HG03196 (cell line): ENCODE measurements around the gene CHPT1.
"Not testable (repeated sequence)": the region's sequence is repeated elsewhere in the genome, so short reads cannot be mapped to it uniquely, and the experiment has no call there.

Experiments
- ATAC-seq: cut with Tn5 transposase; IDR thresholded peaks from one replicate; pipeline ENCODE4 v1.9.1; 2021; ENCODE audit not compliant: unreplicated experiment

CHPT1 gene

DNA sequence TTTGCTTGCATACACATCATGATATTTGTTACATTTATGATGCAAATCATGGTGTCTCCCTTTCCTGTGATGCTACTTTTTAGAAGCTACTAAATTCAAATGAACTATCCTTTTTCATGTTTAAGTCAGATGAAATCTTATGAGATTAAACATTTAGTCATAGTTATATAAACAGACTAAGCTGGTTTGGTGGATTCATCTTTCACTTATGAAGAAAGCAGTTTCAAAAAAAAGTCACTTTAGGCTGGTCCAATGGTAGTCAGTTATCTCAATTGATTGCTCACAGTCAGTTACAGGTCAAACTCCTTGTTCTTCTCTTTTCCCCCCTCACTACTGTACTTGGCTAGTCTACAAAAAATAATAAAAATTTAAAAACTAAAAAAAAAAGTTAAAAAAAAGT is 22.1 kb downstream of the CHPT1 start:
- ATAC-seq = no peak

DNA sequence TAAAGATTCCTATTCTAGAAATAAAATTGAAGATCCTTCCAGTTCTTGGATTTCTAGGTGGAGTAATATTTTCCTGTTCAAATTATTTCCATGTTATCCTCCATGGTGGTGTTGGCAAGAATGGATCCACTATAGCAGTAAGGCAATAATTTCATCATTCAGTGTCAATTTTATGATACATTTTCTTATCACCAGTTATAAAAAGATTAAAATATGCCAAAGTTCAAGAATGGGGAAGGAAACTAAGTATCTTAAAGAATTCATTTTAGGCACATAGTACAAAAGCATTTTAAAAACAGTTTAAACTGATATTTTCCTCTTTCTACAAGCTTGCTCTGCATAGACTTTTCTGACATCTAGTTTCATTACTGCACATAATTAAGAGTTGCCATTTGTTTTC is 22.7 kb downstream of the CHPT1 start:
- ATAC-seq = no peak

DNA sequence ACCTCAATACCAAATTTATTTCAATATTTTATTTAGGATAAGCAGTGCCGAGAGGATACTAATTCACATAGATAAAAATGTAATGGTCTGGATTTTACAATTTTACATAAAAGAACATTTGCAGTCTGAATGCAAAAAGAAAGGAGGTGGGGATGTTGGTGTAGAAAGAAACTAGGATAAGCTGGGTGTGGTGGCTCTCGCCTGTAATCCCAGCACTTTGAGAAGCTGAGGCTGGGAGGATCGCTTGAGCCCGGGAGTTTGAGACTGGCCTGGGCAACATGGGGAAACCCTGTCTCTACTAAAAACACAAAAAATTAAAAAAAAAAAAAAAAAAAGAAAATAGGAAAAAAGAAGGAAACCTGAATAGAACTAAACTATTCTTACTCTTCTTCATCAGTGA is 25.0 kb downstream of the CHPT1 start:
- no peak for ATAC-seq

DNA sequence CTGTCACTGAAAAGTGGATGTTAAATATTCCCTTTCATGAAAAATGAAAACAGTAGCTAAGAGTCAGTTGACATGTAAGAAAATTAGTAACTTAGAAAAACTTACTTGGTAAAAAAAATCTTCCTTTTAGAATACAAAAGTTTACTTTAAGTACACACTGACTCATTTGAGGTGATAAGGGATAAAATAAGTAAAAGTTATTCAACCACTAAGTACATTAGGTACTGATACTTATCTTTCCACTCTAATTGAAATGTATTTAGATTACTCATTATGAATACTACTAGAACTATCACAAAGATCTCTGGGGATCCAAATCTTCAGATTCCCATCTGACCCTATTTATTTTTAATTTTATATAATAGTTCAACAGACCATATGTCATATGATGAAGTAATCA is 29.7 kb downstream of the CHPT1 start:
- no peak for ATAC-seq

DNA sequence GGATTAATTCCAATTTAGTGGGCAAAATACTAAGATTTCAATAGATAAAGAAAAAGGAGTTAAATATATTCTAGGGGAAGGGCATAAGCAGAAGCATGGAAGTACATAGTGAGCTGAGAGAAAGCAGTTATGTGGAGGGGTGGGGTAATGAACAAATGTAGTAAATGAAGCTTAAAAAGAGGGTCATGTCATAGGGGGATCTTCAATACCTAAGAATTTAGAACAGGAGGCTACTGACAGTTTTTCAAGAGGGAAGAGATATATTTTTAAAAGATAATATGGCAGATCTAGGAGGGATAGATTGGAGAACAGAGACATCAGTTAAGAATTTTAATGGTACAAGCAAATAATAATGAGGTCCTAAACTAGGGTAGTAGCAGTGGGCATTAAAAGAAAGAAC is 32.4 kb downstream of the CHPT1 start:
- ATAC-seq = no peak

DNA sequence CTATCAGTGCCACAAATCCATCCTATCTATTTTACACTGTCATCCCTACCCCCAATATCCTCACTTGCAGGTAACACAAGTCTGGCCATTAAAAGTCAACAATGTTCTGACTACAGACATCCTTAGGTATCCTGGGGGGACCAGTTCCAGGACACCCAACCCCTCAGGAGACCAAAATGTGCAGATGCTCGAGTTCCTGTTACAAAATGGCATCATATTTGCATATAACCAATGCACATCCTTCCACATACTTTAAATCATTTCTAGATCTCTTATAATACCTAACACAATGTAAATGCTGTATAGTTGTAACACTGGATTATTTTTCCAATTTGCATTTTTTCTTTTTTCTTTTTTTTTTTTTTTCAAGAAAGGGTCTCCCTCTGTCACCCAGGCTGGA is 34.9 kb downstream of the CHPT1 start:
- no peak for ATAC-seq

DNA sequence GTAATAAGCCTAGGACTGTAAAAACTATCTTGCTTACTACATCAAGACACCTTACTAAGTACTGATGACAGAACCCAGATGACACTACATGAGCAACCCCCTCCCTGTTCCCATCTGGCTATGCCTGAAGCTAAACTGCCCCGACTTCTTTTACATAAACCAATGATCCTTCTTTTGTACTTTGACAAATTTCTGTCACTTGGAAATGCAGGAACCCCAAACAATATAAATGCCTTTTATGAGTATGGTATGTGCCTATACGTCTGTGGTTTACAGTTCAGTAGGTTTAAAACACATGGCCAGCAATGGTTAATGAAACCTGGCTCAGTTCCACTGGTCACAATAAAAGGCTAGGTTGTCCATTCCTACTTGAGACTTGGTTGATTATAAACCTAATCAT is 35.7 kb downstream of the CHPT1 start:
- ATAC-seq = no peak

DNA sequence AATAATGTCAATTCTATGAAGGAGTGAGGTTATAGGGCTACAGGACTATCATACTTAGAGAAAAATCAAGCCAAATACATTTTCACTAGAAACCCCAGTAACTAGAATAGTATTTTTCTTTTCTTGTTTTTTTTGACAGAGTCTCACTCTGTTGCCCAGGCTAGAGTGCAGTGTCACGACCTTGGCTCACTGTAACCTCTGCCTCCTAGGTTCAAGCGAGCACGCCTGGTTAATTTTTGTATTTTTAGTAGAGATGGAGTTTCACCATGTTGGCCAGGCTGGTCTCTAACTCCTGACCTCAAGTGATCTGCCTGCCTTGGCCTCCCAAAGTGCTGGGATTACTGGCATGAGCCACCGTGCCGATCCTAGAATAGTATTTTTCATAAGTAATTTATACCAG is 37.0 kb downstream of the CHPT1 start:
- not testable (repeated sequence) for ATAC-seq

DNA sequence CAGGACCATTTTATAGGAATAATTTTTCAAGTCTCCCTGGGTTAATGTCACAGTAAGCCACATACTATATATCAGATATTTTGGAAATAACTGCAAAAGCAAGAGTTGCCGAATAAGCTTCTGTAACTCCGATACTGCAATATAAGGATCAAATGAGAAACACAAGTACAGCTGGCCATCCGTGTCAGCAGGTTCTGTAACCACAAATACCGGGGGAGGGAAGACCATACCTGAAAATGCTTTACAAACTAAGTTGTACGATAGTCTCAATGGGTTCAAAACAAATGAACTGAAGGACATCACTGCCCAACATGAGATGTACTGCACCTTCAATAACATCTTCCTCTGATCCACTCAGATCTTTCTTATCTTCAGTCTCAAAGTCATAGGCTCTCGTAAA is 40.0 kb downstream of the CHPT1 start:
- ATAC-seq = no peak

DNA sequence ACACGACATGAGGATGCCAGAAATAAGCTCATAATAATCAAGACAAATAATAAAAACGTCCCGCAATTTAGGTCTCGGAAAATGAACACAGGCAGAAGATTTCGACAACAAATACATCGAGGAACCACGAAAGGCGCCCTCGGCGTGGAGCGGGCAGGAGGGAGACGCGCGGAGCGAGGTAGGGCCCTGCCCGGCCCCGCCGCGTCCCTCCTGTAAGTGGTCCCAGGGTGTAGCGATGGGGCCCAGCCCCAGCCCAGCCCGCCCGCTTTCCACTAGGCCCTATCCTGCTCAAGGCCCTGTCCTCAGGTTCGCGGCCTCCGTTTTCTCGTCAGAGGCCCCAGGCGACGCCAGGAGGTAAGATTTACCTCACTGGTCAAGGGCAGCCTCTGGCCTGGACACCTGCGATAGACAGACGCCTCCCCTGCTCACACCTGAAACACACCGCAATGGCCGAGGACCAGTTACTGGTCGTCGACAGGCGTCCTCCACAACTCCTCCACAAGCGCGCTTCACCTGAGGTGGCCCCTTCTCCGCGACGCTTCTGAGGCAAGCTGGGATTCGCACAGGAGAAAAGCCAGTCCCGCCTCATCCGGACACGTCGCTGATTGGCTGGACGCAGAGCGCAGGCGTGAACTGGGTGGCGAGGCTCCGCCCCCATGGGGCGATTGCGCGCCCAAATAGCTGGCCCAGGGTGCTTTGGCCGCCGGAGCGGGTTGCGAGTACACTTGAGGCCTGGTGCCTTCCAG is 41.7 kb downstream of the CHPT1 start, which contains the start of gene SYCP3:
SYCP3 (minus strand) TSS at position 543 of the 746 bp plus-strand sequence. CDS start 1,527 bp downstream, outside the sequence.
- ATAC-seq = no peak

DNA sequence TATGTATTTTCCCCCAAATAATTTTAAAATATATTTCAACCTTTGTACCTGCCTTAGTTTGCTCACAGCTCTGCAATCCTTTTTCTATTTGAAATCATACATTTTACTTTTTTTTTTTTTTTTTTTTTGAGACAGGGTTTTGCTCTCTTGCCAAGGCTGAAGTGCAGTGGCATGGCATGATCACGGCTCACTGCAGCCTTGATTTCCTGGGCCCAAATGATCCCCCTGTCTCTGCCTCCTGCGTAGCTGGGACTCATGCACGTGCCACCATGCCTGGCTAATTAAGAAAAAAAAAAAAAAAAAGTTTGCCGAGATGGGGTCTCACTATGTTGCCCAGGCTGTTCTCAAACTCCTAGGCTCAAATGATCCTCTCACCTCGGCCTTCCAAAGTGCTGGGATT is 43.1 kb downstream of the CHPT1 start:
- no peak for ATAC-seq

DNA sequence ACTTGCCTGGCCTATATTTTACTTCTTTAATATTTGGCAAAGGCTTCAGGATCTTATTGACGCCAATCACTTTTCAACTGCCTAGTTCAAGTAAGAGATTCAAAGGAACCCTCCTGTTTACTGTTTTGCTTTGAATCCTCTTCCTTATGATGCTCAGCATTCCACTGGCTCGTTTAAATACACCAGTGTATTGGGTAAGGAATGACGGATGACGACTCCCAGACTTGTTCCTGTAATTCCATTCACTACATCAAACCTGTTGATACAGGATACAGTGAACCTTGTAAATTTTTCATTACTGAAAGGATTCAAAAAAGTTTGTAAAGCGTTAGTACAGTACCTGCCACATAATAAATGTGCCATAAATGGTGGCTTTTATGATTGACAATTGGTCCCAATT is 43.5 kb downstream of the CHPT1 start:
- ATAC-seq = no peak

DNA sequence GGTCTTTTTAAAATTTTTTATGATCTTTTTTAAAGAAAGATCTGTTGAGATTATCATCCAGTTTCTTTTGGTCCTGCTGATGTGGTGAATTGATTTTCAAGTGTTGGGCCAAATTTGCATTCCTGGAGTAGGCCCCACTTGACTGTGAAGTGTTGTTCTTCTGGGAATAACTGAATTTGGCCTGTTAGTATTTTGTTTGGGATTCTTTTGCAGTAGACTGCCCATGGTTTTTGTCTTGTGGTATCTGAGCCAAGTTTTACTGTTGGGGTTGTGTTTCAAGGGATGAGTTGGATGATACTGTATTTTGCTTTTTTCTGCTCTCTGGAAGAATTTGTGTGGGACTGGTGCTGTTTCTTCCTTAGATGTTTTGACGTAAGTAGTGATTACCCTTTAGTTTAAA is 45.8 kb downstream of the CHPT1 start:
- ATAC-seq = no peak

DNA sequence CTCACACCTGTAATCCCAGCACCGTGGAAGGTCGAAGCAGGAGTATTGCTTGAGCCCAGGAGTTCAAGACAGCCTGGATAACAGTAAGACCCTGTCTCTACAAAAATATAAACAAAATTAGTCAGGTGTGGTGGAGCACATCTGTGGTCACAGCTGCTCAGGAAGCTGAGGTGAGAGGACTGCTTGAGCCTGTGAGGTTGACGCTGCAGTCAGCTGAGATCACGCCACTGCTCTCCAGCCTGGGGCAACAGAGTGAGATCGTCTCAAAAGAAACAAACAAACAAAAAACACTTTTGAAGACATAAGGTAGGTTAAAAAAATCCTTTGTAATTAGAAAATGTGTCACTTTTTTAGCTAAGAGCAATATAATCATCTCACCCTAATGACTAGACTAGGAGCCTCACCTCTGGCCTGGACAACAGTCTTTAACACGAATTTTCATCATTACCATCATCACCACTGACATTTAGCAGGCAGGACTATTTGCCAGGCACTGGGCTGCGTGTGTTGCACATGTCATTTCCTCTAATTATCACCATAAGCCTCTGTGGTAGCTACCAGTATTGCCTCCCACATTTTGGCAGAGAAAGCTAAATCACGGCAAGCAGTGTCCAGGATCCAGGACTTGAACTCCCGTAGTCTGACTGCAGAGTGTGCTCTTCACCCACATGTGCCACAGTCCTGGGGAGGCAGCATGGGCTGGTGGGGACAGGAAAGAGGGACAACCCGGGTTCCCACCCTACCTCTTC is 46.5 kb downstream of the CHPT1 start:
- peak; percentile 93 for ATAC-seq

DNA sequence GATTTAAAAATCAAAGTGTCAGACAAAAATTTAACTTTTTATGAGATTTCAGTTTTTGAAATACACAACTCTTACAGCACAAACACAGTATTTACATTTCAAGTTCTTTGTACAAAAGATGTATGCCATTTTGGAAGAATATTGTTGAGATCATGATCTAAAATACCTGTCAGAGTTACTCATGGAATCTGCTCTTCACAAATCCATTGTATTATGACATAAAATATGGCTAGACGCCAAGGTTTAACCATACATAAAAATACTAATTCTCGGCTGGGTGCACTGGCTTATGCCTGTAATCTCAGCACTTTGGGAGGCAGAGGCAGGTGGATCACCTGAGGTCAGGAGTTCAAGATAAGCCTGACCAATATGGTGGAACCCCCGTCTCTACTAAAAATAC is 48.0 kb downstream of the CHPT1 start:
- ATAC-seq = no peak

DNA sequence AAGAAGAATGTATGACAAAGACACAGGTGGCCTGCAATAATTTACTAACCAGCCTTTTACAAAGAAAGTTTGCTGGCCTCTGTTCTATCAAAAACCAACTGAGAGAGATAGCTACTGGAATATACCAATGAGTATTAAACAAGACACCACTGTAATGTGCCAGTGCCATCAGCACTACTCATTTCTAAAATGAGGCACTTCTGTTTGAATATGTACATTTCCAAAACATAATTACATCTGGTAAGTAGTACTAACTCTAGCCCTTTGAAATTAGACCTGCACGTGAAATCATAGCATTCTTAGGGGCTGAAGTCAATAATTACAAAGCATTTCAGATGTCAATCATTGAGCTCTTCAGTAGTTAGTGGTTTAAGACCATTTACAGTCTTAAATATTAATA is 48.8 kb downstream of the CHPT1 start:
- no peak for ATAC-seq

DNA sequence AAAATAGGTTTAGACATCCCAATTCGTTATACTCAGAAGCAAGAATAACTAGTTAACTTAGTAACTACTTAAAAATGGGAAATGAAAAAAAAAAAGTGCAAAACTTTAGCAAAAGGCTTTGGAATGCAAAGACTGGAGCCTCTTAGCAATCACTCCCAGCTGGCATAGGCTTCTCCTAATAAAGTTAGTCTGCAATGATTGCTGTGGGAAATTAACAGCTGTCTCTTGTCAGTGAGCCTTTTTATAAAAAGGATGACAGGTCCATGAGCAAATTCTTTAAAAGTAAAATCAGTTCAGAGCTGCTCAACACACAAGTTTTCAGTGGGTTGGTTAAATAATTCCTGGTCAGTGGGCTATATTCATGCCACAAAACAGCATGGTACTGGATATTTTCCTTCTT is 49.2 kb downstream of the CHPT1 start:
- no peak for ATAC-seq

DNA sequence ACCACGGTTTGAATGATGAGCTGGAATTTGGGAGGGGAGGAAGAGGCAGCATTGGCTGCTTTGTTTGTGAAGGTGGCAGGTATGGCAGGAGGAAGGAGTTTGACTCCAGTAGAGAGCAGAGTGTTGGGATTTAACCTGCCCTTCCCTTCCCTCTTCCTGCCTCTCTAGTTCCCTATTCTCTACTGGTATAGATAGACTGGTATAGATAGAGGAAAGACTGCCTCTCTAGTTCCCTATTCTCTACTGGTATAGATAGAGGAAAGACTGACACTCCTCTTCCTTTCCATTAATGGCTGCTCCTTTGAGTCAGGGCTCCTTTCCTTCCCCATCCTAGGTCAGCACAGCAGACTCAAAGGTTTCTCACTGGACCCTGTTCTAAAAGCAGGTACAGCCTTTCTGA is 50.3 kb downstream of the CHPT1 start:
- no peak for ATAC-seq

DNA sequence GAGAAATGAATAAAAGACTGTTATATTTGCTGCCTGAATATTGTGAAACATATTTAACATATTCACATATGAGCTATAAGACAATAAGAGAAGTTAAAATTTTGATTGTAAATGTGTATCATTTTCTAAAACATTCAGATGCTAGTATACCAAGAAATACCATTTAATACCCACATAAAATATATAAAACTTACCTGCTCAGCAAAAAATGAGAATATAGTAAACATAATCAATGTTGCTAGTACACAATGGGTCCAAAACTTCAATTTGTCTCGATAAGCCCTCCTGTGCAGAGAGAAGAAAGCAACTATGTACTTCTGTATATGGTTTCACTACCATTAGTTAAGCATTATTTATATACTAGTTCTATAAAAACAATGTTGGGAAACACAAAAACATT is 51.5 kb downstream of the CHPT1 start:
- ATAC-seq = no peak

DNA sequence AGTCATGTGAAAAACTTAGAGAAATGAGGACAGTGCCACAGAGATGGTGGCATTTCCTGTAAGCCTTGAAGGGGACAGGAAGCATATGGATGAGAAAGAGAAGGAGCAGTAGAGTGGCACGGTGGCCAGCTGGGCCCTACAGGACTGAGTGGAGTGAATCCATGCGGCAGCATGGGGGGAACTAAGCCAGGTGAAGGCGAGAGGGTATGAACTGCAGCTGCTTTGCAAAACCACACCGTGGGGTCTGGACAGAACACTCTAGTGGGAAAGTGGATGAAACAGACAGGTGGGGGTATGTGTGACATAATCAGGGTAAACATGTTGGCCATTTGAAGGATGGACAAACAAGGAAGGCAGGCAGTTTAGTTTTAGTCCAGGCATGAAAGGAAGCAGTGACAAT is 52.2 kb downstream of the CHPT1 start:
- ATAC-seq = no peak

DNA sequence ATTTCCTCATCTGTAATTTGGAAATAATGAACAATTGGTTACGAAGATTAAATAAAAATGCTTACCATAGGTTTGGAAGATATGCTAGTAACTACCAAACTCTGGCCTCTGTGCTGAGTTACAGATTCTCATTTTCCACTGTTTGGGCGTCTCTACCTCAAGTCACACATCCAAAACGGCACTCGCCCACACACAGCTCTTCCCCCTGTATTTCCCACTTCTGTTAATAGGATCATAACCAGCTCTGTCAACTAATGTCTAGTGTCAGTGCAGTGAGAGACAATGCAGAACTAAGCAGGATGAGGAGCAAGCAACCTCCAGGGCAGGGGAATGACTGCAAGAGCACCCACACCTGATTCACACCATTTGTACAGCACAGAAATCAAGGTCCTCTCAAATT is 52.7 kb downstream of the CHPT1 start:
- no peak for ATAC-seq

DNA sequence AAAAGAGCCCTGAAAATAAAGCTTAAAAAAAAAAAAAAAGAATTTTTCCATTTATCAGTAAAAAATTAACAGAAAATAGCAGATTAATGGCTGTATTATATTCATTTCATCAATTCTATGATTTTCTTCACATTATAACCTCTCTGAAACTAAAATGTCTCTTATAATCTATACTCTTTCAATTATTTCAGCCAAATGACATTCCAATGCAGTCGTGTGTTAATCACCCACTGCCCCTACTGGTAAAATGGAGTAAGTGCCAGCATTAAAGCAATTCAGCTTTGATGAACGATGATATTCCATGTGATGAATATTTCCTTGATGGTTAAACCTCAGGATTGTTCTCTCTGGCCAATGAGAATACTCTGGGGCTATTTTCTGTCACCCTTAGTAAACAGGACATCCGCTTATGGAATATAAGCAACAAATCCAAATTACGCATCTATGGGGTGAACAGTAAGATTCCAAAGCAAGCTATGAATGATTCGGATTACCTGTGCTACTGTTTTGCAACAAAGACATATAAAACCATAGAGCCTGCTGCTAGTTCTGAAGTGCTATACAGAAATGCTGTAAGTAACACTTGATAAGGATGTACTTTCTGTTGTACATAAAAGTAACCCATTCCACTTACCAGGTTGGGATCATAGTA is 62.1 kb downstream of the CHPT1 start:
- ATAC-seq = no peak
